Measurements from ENCODE around the gene ADK.

- TF ChIP-seq, protein P1, sequence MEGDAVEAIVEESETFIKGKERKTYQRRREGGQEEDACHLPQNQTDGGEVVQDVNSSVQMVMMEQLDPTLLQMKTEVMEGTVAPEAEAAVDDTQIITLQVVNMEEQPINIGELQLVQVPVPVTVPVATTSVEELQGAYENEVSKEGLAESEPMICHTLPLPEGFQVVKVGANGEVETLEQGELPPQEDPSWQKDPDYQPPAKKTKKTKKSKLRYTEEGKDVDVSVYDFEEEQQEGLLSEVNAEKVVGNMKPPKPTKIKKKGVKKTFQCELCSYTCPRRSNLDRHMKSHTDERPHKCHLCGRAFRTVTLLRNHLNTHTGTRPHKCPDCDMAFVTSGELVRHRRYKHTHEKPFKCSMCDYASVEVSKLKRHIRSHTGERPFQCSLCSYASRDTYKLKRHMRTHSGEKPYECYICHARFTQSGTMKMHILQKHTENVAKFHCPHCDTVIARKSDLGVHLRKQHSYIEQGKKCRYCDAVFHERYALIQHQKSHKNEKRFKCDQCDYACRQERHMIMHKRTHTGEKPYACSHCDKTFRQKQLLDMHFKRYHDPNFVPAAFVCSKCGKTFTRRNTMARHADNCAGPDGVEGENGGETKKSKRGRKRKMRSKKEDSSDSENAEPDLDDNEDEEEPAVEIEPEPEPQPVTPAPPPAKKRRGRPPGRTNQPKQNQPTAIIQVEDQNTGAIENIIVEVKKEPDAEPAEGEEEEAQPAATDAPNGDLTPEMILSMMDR (IDR thresholded peaks at IDR 0.05), result no peak
- no peak for TF ChIP-seq POLR2A (IDR thresholded peaks at IDR 0.05)
Observed at GRCh38 chr10:74104480-74104879, 46.5 kb upstream of the ADK start.

Measured in thyroid gland (tissue), 4 donors.